PC-9 (cell line): ENCODE measurements around the gene TAS2R50. TPM values are rescaled to one million over a fixed set of nuclear protein-coding genes. Genes with fewer than 3 reads are reported as not detected.
"Not testable (repeated sequence)": the region's sequence is repeated elsewhere in the genome, so short reads cannot be mapped to it uniquely, and the experiment has no call there.

Source experiments
- Bru-seq: library from RNA; stranded (reverse); fragments of 400-500 nt; gene quantifications from one replicate; lab custom pipeline; 2021; lab: Mats Ljungman, UMichigan
- BruChase-seq, 2 experiments: library from RNA; stranded (reverse); fragments of 400-500 nt; gene quantifications; one replicate each; lab custom pipeline; 2021; lab: Mats Ljungman, UMichigan
- BruUV-seq: library from RNA; stranded (reverse); fragments of 400-500 nt; replicated peaks from 2 replicates; lab custom pipeline; 2021; lab: Mats Ljungman, UMichigan
- CTCF ChIA-PET: fragments of 300-600 bp; sonication (Branson Sonifier 250); formaldehyde crosslinking; loops from one replicate; lab custom pipeline; 2022; ENCODE audit warnings: antibody characterized with exemption; lab: Charles Lee
- POLR2A ChIA-PET: fragments of 300-600 bp; sonication (Branson Sonifier 250); formaldehyde crosslinking; loops from one replicate; lab custom pipeline; 2022; ENCODE audit warnings: antibody characterized with exemption; ENCODE audit not compliant: unreplicated experiment; lab: Charles Lee
- DNase-seq, 2 experiments: peaks; one replicate each; pipeline versions ENCODE4 v3.0.0 to v3.0.0-alpha.2; 2015 to 2022; ENCODE audit warnings: mixed read lengths in 1 of 2
- H2AFZ ChIP-seq: fragments of 200-600 bp; sonication (generic); 2 replicates; pipeline ENCODE4 v1.8.1; 2017; ENCODE audit warnings: antibody characterized with exemption
- H3F3A ChIP-seq: fragments of 200-600 bp; sonication (generic); 2 replicates; pipeline ENCODE4 v1.8.1; 2017; ENCODE audit warnings: antibody characterized with exemption, mild to moderate bottlenecking, low read depth; ENCODE audit not compliant: insufficient read depth
- H3K27ac ChIP-seq: fragments of 200-600 bp; sonication (generic); 2 replicates; pipeline ENCODE4 v1.6.1; 2016; ENCODE audit warnings: mixed run types
- H3K27me3 ChIP-seq: fragments of 200-600 bp; sonication (generic); 2 replicates; pipeline ENCODE4 v1.6.1; 2016; ENCODE audit warnings: low read depth, mixed run types; ENCODE audit not compliant: insufficient read depth
- H3K36me3 ChIP-seq: fragments of 200-600 bp; sonication (generic); 2 replicates; pipeline ENCODE4 v1.6.1; 2016; ENCODE audit warnings: low read depth, mixed run types
- H3K4me1 ChIP-seq: fragments of 200-600 bp; sonication (generic); replicated peaks from 2 replicates; pipeline ENCODE4 v1.6.1; 2016; ENCODE audit warnings: mixed run types; ENCODE audit not compliant: insufficient read depth
- H3K4me2 ChIP-seq: fragments of 200-600 bp; sonication (generic); 2 replicates; pipeline ENCODE4 v1.6.1; 2017; ENCODE audit warnings: mixed run types
- H3K4me3 ChIP-seq: fragments of 200-600 bp; sonication (generic); 2 replicates; pipeline ENCODE4 v1.6.1; 2016; ENCODE audit warnings: mixed run types
- H3K79me2 ChIP-seq: fragments of 200-600 bp; sonication (generic); 2 replicates; pipeline ENCODE4 v1.6.1; 2017; ENCODE audit warnings: low read depth, mixed run types
- H3K9me2 ChIP-seq: fragments of 200-600 bp; sonication (generic); 2 replicates; pipeline ENCODE4 v1.8.1; 2017; ENCODE audit warnings: mild to moderate bottlenecking; ENCODE audit not compliant: insufficient read depth
- H3K9me3 ChIP-seq: fragments of 200-600 bp; sonication (generic); 2 replicates; pipeline ENCODE4 v1.8.1; 2016; ENCODE audit warnings: low read depth; ENCODE audit not compliant: insufficient read depth
- H4K20me1 ChIP-seq: fragments of 200-600 bp; sonication (generic); 2 replicates; pipeline ENCODE4 v1.8.1; 2017; ENCODE audit not compliant: insufficient read depth
- CTCF ChIP-seq: fragments of 200-600 bp; sonication (generic); conservative IDR thresholded peaks from 2 replicates; pipeline ENCODE4 v1.6.1; 2017; ENCODE audit warnings: mixed run types, antibody characterized with exemption, mild to moderate bottlenecking, moderate library complexity
- EZH2 ChIP-seq: fragments of 200-600 bp; sonication (generic); IDR thresholded peaks from 2 replicates; pipeline ENCODE4 v1.8.0; 2017; ENCODE audit warnings: antibody characterized with exemption, low read depth
- intact Hi-C: fragments of 100-400 bp; cut with micrococcal nuclease; formaldehyde crosslinking; loops from one replicate; pipeline ENCODE4 v1.10.0; 2022; ENCODE audit not compliant: unreplicated experiment
- long read RNA-seq: library from polyadenylated mRNA; stranded (forward); transcript quantifications from one replicate; pipeline ENCODE4 v2.0.0, GENCODE V29; 2022
- total RNA-seq: library from RNA; stranded (reverse); gene quantifications from 2 replicates; pipeline ENCODE4 v1.2.3, GENCODE V29; 2021

Gene TAS2R50
- total RNA-seq, result 1.6 and 2.3 TPM in 2 replicates
- percentile 86 among the genes with signal in this experiment for Bru-seq, nascent RNA
- BruChase-seq, experiment 1, labeled RNA remaining after a 2-hour chase, result percentile 87 among the genes with signal in this experiment
- percentile 67 among the genes with signal in this experiment for BruChase-seq, experiment 2, labeled RNA remaining after a 6-hour chase
- long read RNA-seq, result 0 reads

- no peak for DNase-seq
- Histone ChIP-seq H2AFZ (no peak within 1 kb of the TSS), H3K4me2 (no peak within 1 kb of the TSS), H4K20me1 (no peaks in the 10 kb centered on the region), H3K27ac (no peak within 1 kb of the TSS), H3K4me3 (no peak within 1 kb of the TSS), H3K9me2 (no peaks in the 10 kb centered on the region), H3K36me3 (no peaks in the 10 kb centered on the region), H3K27me3 (no peaks in the 10 kb centered on the region), H3K9me3 (no peaks in the 10 kb centered on the region), H3F3A (no peaks in the 10 kb centered on the region), H3K4me1 (no peaks in the 10 kb centered on the region), H3K79me2 (no peaks in the 10 kb centered on the region)
- BruUV-seq, result no TSS peak
- intact Hi-C loops, result no loop called here
- CTCF ChIA-PET, result no interaction called here
- no peak for TF ChIP-seq CTCF
- TF ChIP-seq EZH2, result no peak
- POLR2A ChIA-PET, result no interaction called here
Measured at GRCh38 chr12:10986812-10987211, at the start of gene TAS2R50. TAS2R50 (minus strand) TSS chr12:10986912; CDS start chr12:10986860, 52 bp downstream.

GRCh38 chr12:11033959-11034358 lies 47.2 kb upstream of the TAS2R50 start:
- intact Hi-C loops, CTCF ChIA-PET, H3K36me3 ChIP-seq, H4K20me1 ChIP-seq, H3K9me3 ChIP-seq, POLR2A ChIA-PET, H3K27me3 ChIP-seq, H3K27ac ChIP-seq, DNase-seq, H3K9me2 ChIP-seq, H3K4me3 ChIP-seq, H2AFZ ChIP-seq, H3F3A ChIP-seq, H3K79me2 ChIP-seq, BruUV-seq, H3K4me2 ChIP-seq, H3K4me1 ChIP-seq: not testable (repeated sequence)

GRCh38 chr12:11031307-11031706 lies 44.6 kb upstream of the TAS2R50 start, which contains the start of gene TAS2R31:
TAS2R31 (minus strand) TSS chr12:11031407; CDS start chr12:11031335, 72 bp downstream.
- no peak within 1 kb of the TSS for H3K4me2 ChIP-seq
- H3K36me3 ChIP-seq, result no peaks in the 10 kb centered on the region
- H3K9me2 ChIP-seq, result no peaks in the 10 kb centered on the region
- no peak for DNase-seq
- POLR2A ChIA-PET, result no interaction called here
- no peak within 1 kb of the TSS for H2AFZ ChIP-seq
- no peaks in the 10 kb centered on the region for H4K20me1 ChIP-seq
- no peak within 1 kb of the TSS for H3K27ac ChIP-seq
- H3F3A ChIP-seq, result no peaks in the 10 kb centered on the region
- BruUV-seq, result no TSS peak
- intact Hi-C loops, result no loop called here
- H3K4me1 ChIP-seq, result no peaks in the 10 kb centered on the region
- no peaks in the 10 kb centered on the region for H3K79me2 ChIP-seq
- no peak within 1 kb of the TSS for H3K4me3 ChIP-seq
- TF ChIP-seq EZH2, result no peak
- no peak for TF ChIP-seq CTCF
- no peaks in the 10 kb centered on the region for H3K9me3 ChIP-seq
- CTCF ChIA-PET, result no interaction called here
- H3K27me3 ChIP-seq, result no peaks in the 10 kb centered on the region

GRCh38 chr12:11026118-11026517 lies 39.4 kb upstream of the TAS2R50 start:
- ChIA-PET CTCF (no interaction called here), POLR2A (no interaction called here)
- BruUV-seq, result no TSS peak
- no peak overlapping the region for H3K4me3 ChIP-seq
- no peaks in the 10 kb centered on the region for H3K36me3 ChIP-seq
- no peaks in the 10 kb centered on the region for H3K27me3 ChIP-seq
- H3F3A ChIP-seq, result no peaks in the 10 kb centered on the region
- TF ChIP-seq CTCF (no peak; the same call in 1 of the 2 replicates), EZH2 (no peak)
- no peak overlapping the region for H2AFZ ChIP-seq
- H3K79me2 ChIP-seq, result no peaks in the 10 kb centered on the region
- no peaks in the 10 kb centered on the region for H3K9me3 ChIP-seq
- H3K4me1 ChIP-seq, result no peaks in the 10 kb centered on the region
- no peak for DNase-seq
- intact Hi-C loops, result no loop called here
- no peaks in the 10 kb centered on the region for H4K20me1 ChIP-seq
- H3K9me2 ChIP-seq, result no peaks in the 10 kb centered on the region
- H3K27ac ChIP-seq, result no peak overlapping the region
- H3K4me2 ChIP-seq, result no peak overlapping the region
